HepG2 (cell line): ENCODE data around the gene F8.

Experiments used
- CBX2 ChIP-seq, 2 experiments: fragments of 200-600 bp in 1 of 2; sonication (generic); formaldehyde crosslinking in 1 of 2; IDR thresholded peaks; 2 replicates each; pipeline versions ENCODE4 v1.7.0 to v1.8.1; 2018 to 2022; ENCODE audit warnings: low read depth in 2 of 2, low read length in 1 of 2, mild to moderate bottlenecking in 1 of 2, missing genetic modification reagents in 1 of 2
- CTCF ChIP-seq: sonication (generic); formaldehyde crosslinking; IDR thresholded peaks from 2 replicates; pipeline ENCODE4 v1.5.0; 2020; ENCODE audit warnings: mild to moderate bottlenecking, missing genetic modification reagents, moderate library complexity
- ETS1 ChIP-seq: sonication (generic); formaldehyde crosslinking; IDR thresholded peaks from 2 replicates; pipeline ENCODE4 v1.4.0; 2020; ENCODE audit warnings: missing genetic modification reagents
- KLF13 ChIP-seq: sonication (generic); formaldehyde crosslinking; IDR thresholded peaks from 2 replicates; pipeline ENCODE4 v1.4.0; 2020; ENCODE audit warnings: mild to moderate bottlenecking, missing genetic modification reagents
- RBFOX2 ChIP-seq: fragments of 200-400 bp; formaldehyde crosslinking; IDR thresholded peaks from 2 replicates; pipeline ENCODE4 v1.6.1; 2017; ENCODE audit warnings: low read depth, mild to moderate bottlenecking, low read length
- SIX1 ChIP-seq: sonication (generic); formaldehyde crosslinking; IDR thresholded peaks from 2 replicates; pipeline ENCODE4 v1.4.0; 2020; ENCODE audit warnings: missing genetic modification reagents, borderline replicate concordance
- SNAPC2 ChIP-seq: sonication (generic); formaldehyde crosslinking; IDR thresholded peaks from 2 replicates; pipeline ENCODE4 v1.8.1; 2022; ENCODE audit warnings: mild to moderate bottlenecking, missing genetic modification reagents
- USF2 ChIP-seq, 2 experiments: sonication (generic) in 1 of 2; formaldehyde crosslinking in 1 of 2; IDR thresholded peaks; 2 replicates each; pipeline versions ENCODE4 v1.5.1 to v1.6.1; 2011 to 2020; ENCODE audit warnings: borderline replicate concordance in 1 of 2, low read depth in 1 of 2, low read length in 1 of 2, mild to moderate bottlenecking in 1 of 2, missing genetic modification reagents in 1 of 2, moderate library complexity in 1 of 2
- ZNF354B ChIP-seq: sonication (generic); formaldehyde crosslinking; IDR thresholded peaks from 2 replicates; pipeline ENCODE4 v1.8.0; 2022; ENCODE audit warnings: mild to moderate bottlenecking, missing genetic modification reagents
- ZNF670 ChIP-seq: sonication (generic); formaldehyde crosslinking; IDR thresholded peaks from 2 replicates; pipeline ENCODE4 v1.8.0; 2022; ENCODE audit warnings: mild to moderate bottlenecking, missing genetic modification reagents, borderline replicate concordance
- ZSCAN21 ChIP-seq: sonication (generic); formaldehyde crosslinking; IDR thresholded peaks from 2 replicates; pipeline ENCODE4 v1.8.0; 2022; ENCODE audit warnings: mild to moderate bottlenecking, missing genetic modification reagents, moderate library complexity, borderline replicate concordance
- ZSCAN25 ChIP-seq: sonication (generic); formaldehyde crosslinking; IDR thresholded peaks from 2 replicates; pipeline ENCODE4 v1.8.0; 2022; ENCODE audit warnings: mild to moderate bottlenecking, missing genetic modification reagents

- TF ChIP-seq ZSCAN21 (CRISPR knock-in tag) (no peak), CBX2 (IDR thresholded peaks at IDR 0.05; ENCODE audit: low read depth, low read length) (no peak), CBX2 (CRISPR knock-in tag; IDR thresholded peaks at IDR 0.05; ENCODE audit: low read depth) (no peak), CTCF (CRISPR knock-in tag) (0 out of 2 replicates have a peak, but pooled peaks have one; percentile 17), SIX1 (no peak), ZNF670 (no peak), USF2 (IDR thresholded peaks at IDR 0.05; ENCODE audit: low read depth, low read length) (no peak), USF2 (CRISPR knock-in tag; IDR thresholded peaks at IDR 0.05; ENCODE audit: borderline replicate concordance) (no peak), SNAPC2 (CRISPR knock-in tag) (no peak), ETS1 (CRISPR knock-in tag) (no peak), ZSCAN25 (CRISPR knock-in tag) (no peak), KLF13 (CRISPR knock-in tag) (no peak), RBFOX2 (no peak), ZNF354B (CRISPR knock-in tag) (no peak)
These were observed 5.6 kb upstream of the F8 start for GRCh38 chrX:155028129-155028528.
